Caki2 (cell line): ENCODE measurements around the gene SURF2. TPM values are rescaled to one million over a fixed set of nuclear protein-coding genes. Genes with fewer than 3 reads are reported as not detected.

Experiments
- DNase-seq: peaks from one replicate; pipeline ENCODE4 v3.0.0-alpha.2; 2015; ENCODE audit warnings: low read depth
- in situ Hi-C: cut with HindIII; loops from 2 replicates; pipeline ENCODE4 v1.10.0; 2016; ENCODE audit warnings: low sequenced_read_pairs, low pct_unique_long_range_greater_than_20kb, mixed read lengths
- total RNA-seq: library from RNA; depleted of rRNA; stranded (reverse); fragments of >200 nt; shearing (Covaris generic); gene quantifications from 2 replicates; pipeline ENCODE4 v1.2.3, GENCODE V29; 2014; ENCODE audit warnings: low replicate concordance; rRNA removed

The SURF2 gene
- total RNA-seq, 1 experiment from 2014 or later: 26.0 TPM

DNA sequence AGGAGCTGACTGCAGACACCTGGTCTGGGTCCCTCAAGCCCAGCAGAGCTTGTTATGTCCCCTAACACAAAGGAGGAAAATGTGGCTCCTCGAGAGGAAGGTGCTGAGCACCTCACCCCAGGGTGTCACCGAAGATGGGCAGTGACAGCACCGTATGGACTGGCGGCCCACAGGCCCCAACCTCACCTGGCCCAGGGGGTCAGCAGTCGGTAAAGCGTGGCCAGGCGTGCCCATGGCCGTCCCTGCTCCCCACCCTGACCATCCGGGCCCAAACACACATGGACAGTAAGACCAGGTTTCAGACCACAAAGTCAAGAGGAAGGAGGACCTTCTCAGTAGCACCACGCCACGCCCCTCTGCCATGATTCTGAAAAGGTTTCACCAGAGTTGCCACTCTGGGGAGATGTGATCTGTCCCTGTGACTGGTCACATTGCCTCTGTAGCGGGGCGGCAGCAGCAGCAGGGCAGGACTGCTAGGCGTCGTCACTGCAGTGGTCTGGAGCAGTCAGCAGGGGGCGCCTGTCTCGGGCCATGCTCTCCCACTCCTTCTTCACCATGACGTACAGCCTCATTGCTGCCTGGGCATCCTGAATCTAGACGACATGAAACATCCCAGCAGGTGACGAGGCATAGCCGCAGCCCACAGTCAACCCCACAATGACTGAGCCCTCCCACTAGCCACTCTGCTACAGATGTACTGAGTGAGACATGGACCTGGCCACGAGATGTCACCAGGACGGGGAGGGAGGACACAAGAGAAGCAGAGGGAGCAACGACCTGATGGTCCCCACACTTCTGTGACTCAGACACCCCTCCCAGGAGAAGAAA, 50.3 kb downstream of the SURF2 start:
- in situ Hi-C loops: no loop called here
- DNase-seq: peak; percentile 52

DNA sequence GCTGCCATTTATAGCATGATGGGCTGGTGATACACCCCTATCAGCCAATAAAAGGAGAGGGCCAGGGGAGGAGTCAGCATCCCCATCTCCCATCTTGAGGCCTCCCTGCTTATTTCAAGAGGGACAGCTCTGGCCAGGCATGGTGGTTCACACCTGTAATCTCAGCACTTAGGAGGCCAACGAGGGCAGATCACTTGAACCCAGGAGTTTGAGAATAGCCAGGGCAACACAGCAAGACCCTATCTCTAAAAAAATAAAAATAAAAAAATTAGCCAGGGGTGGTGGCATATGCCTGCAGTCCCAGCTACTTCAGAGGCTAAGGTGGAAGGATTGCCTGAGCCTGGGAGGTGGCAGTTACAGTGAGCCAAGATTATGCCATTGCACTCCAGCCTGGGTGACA, 51.7 kb downstream of the SURF2 start:
- DNase-seq: no peak

More for the DNA sequence above, 51.7 kb downstream of the SURF2 start:
- in situ Hi-C loops: no loop called here

Other genes with a start within 250 kb of the SURF2 start
- gene RALGDS, start 235.3 kb upstream of the SURF2 start, total RNA-seq: 11.1 and 18.6 TPM in 2 replicates
- gene GBGT1, start 192.6 kb upstream of the SURF2 start, total RNA-seq: not detected in 2 replicates
- not detected in 2 replicates for gene OBP2B, start 147.3 kb upstream of the SURF2 start, total RNA-seq
- gene ABO, start 81.3 kb upstream of the SURF2 start, total RNA-seq: 0.14 and 19.1 TPM in 2 replicates
- 16.8 and 34.9 TPM in 2 replicates for gene SURF6, start 20.4 kb upstream of the SURF2 start, total RNA-seq
- gene MED22, start 8.4 kb upstream of the SURF2 start, total RNA-seq: 25.3 and 62.5 TPM in 2 replicates
- 2,316 and 2,792 TPM in 2 replicates for gene RPL7A, start 8.3 kb upstream of the SURF2 start, total RNA-seq
- gene SURF1, start 63 bp upstream of the SURF2 start, total RNA-seq: 55.9 and 69.7 TPM in 2 replicates
- gene SURF4, start 19.5 kb downstream of the SURF2 start, total RNA-seq: 370 and 393 TPM in 2 replicates
- gene STKLD1, start 19.8 kb downstream of the SURF2 start, total RNA-seq: 0.17 TPM in 1 of 2 replicates, not detected in the other
- 27.5 and 35.4 TPM in 2 replicates for gene REXO4, start 61.5 kb downstream of the SURF2 start, total RNA-seq
- gene ADAMTS13, start 65.8 kb downstream of the SURF2 start, total RNA-seq: 3.0 and 3.7 TPM in 2 replicates
- gene CACFD1, start 103.4 kb downstream of the SURF2 start, total RNA-seq: 10.7 and 13.2 TPM in 2 replicates
- gene SLC2A6, start 122.5 kb downstream of the SURF2 start, total RNA-seq: 19.6 and 19.7 TPM in 2 replicates
- gene MYMK, start 168.4 kb downstream of the SURF2 start, total RNA-seq: not detected in 2 replicates
- not detected in 2 replicates for gene ADAMTSL2, start 178.2 kb downstream of the SURF2 start, total RNA-seq